Common myeloid progenitor, CD34-positive (primary cell): ENCODE data around the gene LRMDA.

Experiments used
- CTCF ChIA-PET: fragments of 350-600 bp; sonication (Branson Sonifier 250); formaldehyde crosslinking; loops from one replicate; lab custom pipeline; 2021; ENCODE audit warnings: antibody characterized with exemption; lab: Charles Lee
- POLR2A ChIA-PET: fragments of 350-600 bp; sonication (Branson Sonifier 250); formaldehyde crosslinking; loops from one replicate; lab custom pipeline; 2021; ENCODE audit warnings: antibody characterized with exemption; lab: Charles Lee
- DNase-seq, 3 donors: peaks; one replicate each; pipeline versions ENCODE4 v3.0.0 to v3.0.0-alpha.2; 2013
- H3K27ac ChIP-seq, 2 experiments: 1 replicate in 1 of 2; 2 replicates in 1 of 2; pipeline ENCODE4 v1.7.0; 2013; ENCODE audit warnings: inconsistent platforms in 2 of 2, low read length in 2 of 2, mild to moderate bottlenecking in 2 of 2, low read depth in 1 of 2, moderate library complexity in 1 of 2; ENCODE audit not compliant: severe bottlenecking in 2 of 2, insufficient read depth in 1 of 2, poor library complexity in 1 of 2
- H3K27me3 ChIP-seq, 5 experiments: replicated peaks in 2 of 5; 1 replicate in 3 of 5; 2 replicates in 2 of 5; pipeline versions ENCODE4 v1.6.1 to v1.7.0; 2013; ENCODE audit warnings: low read length in 4 of 5, mild to moderate bottlenecking in 2 of 5, moderate library complexity in 2 of 5, inconsistent platforms in 1 of 5; ENCODE audit not compliant: insufficient read depth in 5 of 5, control insufficient read depth in 4 of 5
- H3K36me3 ChIP-seq, 4 experiments: 1 replicate in 2 of 4; 2 replicates in 2 of 4; pipeline versions ENCODE4 v1.6.1 to v1.7.0; 2013; ENCODE audit warnings: low read length in 3 of 4, control low read depth in 1 of 4, mild to moderate bottlenecking in 1 of 4; ENCODE audit not compliant: control insufficient read depth in 4 of 4, insufficient read depth in 4 of 4
- H3K4me1 ChIP-seq, 4 experiments: 1 replicate in 3 of 4; 2 replicates in 1 of 4; pipeline versions ENCODE4 v1.6.1 to v1.7.1; 2013; ENCODE audit warnings: low read length in 3 of 4, mild to moderate bottlenecking in 3 of 4, control low read depth in 1 of 4, inconsistent platforms in 1 of 4, moderate library complexity in 1 of 4; ENCODE audit not compliant: control insufficient read depth in 4 of 4, insufficient read depth in 4 of 4; ENCODE audit errors: control extremely low read depth in 1 of 4
- H3K4me3 ChIP-seq, 7 experiments: 1 replicate in 4 of 7; 2 replicates in 3 of 7; pipeline versions ENCODE4 v1.5.1 to v1.7.0; 2013; ENCODE audit warnings: mild to moderate bottlenecking in 7 of 7, low read length in 6 of 7, moderate library complexity in 6 of 7, inconsistent platforms in 2 of 7, low read depth in 2 of 7, control low read depth in 1 of 7; ENCODE audit not compliant: insufficient read depth in 4 of 7, control insufficient read depth in 1 of 7; ENCODE audit errors: extremely low read depth in 1 of 7
- H3K9me3 ChIP-seq, 5 experiments: 1 replicate in 4 of 5; 2 replicates in 1 of 5; pipeline versions ENCODE4 v1.6.1 to v1.7.1; 2013; ENCODE audit warnings: low read length in 4 of 5, mild to moderate bottlenecking in 2 of 5, inconsistent platforms in 1 of 5, low read depth in 1 of 5, moderate library complexity in 1 of 5; ENCODE audit not compliant: control insufficient read depth in 4 of 5, insufficient read depth in 2 of 5; ENCODE audit errors: control extremely low read depth in 1 of 5
- WGBS: methylation state at CpG from one replicate; pipeline ENCODE4 v1.1.5; 2013; ENCODE audit not compliant: insufficient coverage; 5-methylcytosine and 5-hydroxymethylcytosine counted together

LRMDA gene

GRCh38 chr10:76268530-76268929 is 837.1 kb downstream of the LRMDA start:
- 100% methylated on average over 3 of the region's 5 CpGs for WGBS
- Histone ChIP-seq H3K27ac (no peak overlapping the region), H3K27me3 (no peaks in the 10 kb centered on the region), H3K9me3 (peaks cover 0 to 2% (median 0%) of the 10 kb centered on the region in 5 experiments), H3K4me1 (no peaks in the 10 kb centered on the region), H3K36me3 (no peaks in the 10 kb centered on the region), H3K4me3 (no peak overlapping the region)
- DNase-seq, result no peak
- ChIA-PET CTCF (no interaction called here), POLR2A (interaction anchor here (0.6 kb wide), 1 partner anchor 191 kb away, joined by 3 read pairs; no protein-coding TSS in a partner anchor)

GRCh38 chr10:76268954-76269353 is 837.5 kb downstream of the LRMDA start:
- WGBS, result 95% methylated on average over 4 of the region's 5 CpGs
- H3K4me3 ChIP-seq, result no peak overlapping the region

GRCh38 chr10:76270464-76270863 is 839.0 kb downstream of the LRMDA start:
- POLR2A ChIA-PET, result no interaction called here
- Histone ChIP-seq H3K4me3 (no peak overlapping the region), H3K27me3 (no peaks in the 10 kb centered on the region), H3K36me3 (no peaks in the 10 kb centered on the region), H3K4me1 (no peaks in the 10 kb centered on the region), H3K27ac (no peak overlapping the region), H3K9me3 (peaks cover 0 to 17% (median 2%) of the 10 kb centered on the region in 5 experiments)
- CTCF ChIA-PET, result interaction anchor here (1.0 kb wide), 1 partner anchor 875 kb away, joined by 3 read pairs; no protein-coding TSS in a partner anchor
- no peak for DNase-seq
- 52% methylated on average over 3 of the region's 5 CpGs for WGBS

More at GRCh38 chr10:76268954-76269353, 837.5 kb downstream of the LRMDA start:
- no peak overlapping the region for H3K27ac ChIP-seq
- H3K27me3 ChIP-seq, result no peaks in the 10 kb centered on the region
- no peak for DNase-seq
- no peaks in the 10 kb centered on the region for H3K4me1 ChIP-seq
- H3K36me3 ChIP-seq, result no peaks in the 10 kb centered on the region
- ChIA-PET CTCF (no interaction called here), POLR2A (interaction anchor here (0.6 kb wide), 1 partner anchor 192 kb away, joined by 3 read pairs; no protein-coding TSS in a partner anchor)
- peaks cover 0 to 5% (median 0%) of the 10 kb centered on the region in 5 experiments for H3K9me3 ChIP-seq

GRCh38 chr10:76274933-76275332 is 843.5 kb downstream of the LRMDA start:
- Histone ChIP-seq H3K4me3 (no peak overlapping the region), H3K27me3 (no peaks in the 10 kb centered on the region), H3K27ac (no peak overlapping the region), H3K9me3 (peaks cover 0 to 25% (median 5%) of the 10 kb centered on the region in 5 experiments), H3K36me3 (no peaks in the 10 kb centered on the region), H3K4me1 (no peaks in the 10 kb centered on the region)
- CTCF ChIA-PET, result no interaction called here
- POLR2A ChIA-PET, result no interaction called here
- DNase-seq, result no peak

GRCh38 chr10:76278811-76279460 is 847.5 kb downstream of the LRMDA start:
- POLR2A ChIA-PET, result no interaction called here

GRCh38 chr10:76281659-76282058 is 850.2 kb downstream of the LRMDA start:
- DNase-seq, result peak in 2 of 3 donors; percentile 28 to 60
- ChIA-PET POLR2A (no interaction called here), CTCF (no interaction called here)
- Histone ChIP-seq H3K4me1 (peaks cover 13 to 36% (median 19%) of the 10 kb centered on the region in 4 experiments), H3K36me3 (no peaks in the 10 kb centered on the region), H3K27ac (peak overlapping the region in 1 of 2 experiments; percentile 32), H3K9me3 (no peaks in the 10 kb centered on the region), H3K27me3 (no peaks in the 10 kb centered on the region), H3K4me3 (peak overlapping the region in 2 of 7 experiments; percentile 33 to 45)

More at GRCh38 chr10:76278811-76279460, 847.5 kb downstream of the LRMDA start:
- CTCF ChIA-PET, result no interaction called here
- no peak for DNase-seq
- no peak overlapping the region for H3K27ac ChIP-seq
- no CpG with 5 or more reads among the region's 1 CpG for WGBS
- no peaks in the 10 kb centered on the region for H3K27me3 ChIP-seq
- peaks cover 13 to 34% (median 19%) of the 10 kb centered on the region in 4 experiments for H3K4me1 ChIP-seq
- no peak overlapping the region for H3K4me3 ChIP-seq
- no peaks in the 10 kb centered on the region for H3K36me3 ChIP-seq
- peaks cover 0 to 21% (median 5%) of the 10 kb centered on the region in 5 experiments for H3K9me3 ChIP-seq
